Epidermal melanocyte (primary cell): ENCODE data around the gene SLC5A3.

ENCODE experiments used
- DNase-seq: peaks from one replicate; pipeline ENCODE4 v3.0.0; 2011; ENCODE audit warnings: low spot score; ENCODE audit not compliant: insufficient read length

SLC5A3 gene

GRCh38 chr21:34100337-34100736, 27.0 kb downstream of the SLC5A3 start:
- no peak for DNase-seq

GRCh38 chr21:34100790-34101189, 27.4 kb downstream of the SLC5A3 start:
- DNase-seq, result no peak

- no peak for DNase-seq
Measured at GRCh38 chr21:34105947-34106541, 32.7 kb downstream of the SLC5A3 start.

- DNase-seq, result no peak
Measured at GRCh38 chr21:34107606-34108005, 34.2 kb downstream of the SLC5A3 start.

GRCh38 chr21:34109075-34109474, 35.7 kb downstream of the SLC5A3 start:
- DNase-seq, result no peak

GRCh38 chr21:34110594-34111202, 37.3 kb downstream of the SLC5A3 start:
- no peak for DNase-seq

GRCh38 chr21:34112316-34113033, 39.1 kb downstream of the SLC5A3 start:
- DNase-seq, result no peak

GRCh38 chr21:34113842-34114241, 40.5 kb downstream of the SLC5A3 start:
- DNase-seq, result no peak

GRCh38 chr21:34115160-34115559, 41.8 kb downstream of the SLC5A3 start:
- DNase-seq, result no peak

- no peak for DNase-seq
Measured at GRCh38 chr21:34116569-34116968, 43.2 kb downstream of the SLC5A3 start.

GRCh38 chr21:34120867-34121266, 47.5 kb downstream of the SLC5A3 start:
- no peak for DNase-seq

GRCh38 chr21:34122047-34122446, 48.7 kb downstream of the SLC5A3 start:
- DNase-seq, result no peak
